ENCODE measurements around the gene FYN.

DNA sequence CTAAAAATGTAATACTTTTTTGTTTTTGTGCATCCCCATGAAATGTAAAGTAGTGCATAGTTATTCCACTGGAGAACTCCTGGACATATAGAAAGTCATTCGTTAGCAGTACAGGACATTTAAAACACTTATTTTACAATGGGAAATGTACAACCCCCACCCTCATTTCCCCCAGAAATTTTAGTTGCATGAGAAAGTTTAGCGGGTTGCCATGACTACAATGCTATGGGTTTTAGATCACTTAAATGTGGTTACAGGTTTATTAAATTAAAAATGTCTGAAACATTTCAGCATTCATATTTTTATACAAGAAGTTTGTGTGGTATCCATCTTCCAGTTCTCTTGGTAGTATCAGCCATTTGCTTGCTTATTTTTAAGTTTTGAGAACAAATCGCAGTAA, 212.7 kb downstream of the FYN start:
- no peak for TF ChIP-seq EZH2phosphoT487 (IDR thresholded peaks at IDR 0.05; ENCODE audit: insufficient read depth, low read depth)
- no peak for TF ChIP-seq EZH2 (IDR thresholded peaks at IDR 0.05; ENCODE audit: insufficient read depth, poor library complexity, severe bottlenecking)
